ENCODE data around the gene NEBL.

- TF ChIP-seq ZNF384 (IDR thresholded peaks at IDR 0.05; ENCODE audit: low read depth, low read length) (no peak), HMGXB4 (CRISPR knock-in tag; IDR thresholded peaks at IDR 0.05) (no peak), CTCF (IDR thresholded peaks at IDR 0.05 in 2 of 3, conservative IDR thresholded peaks at IDR 0.05 in 1 of 3; ENCODE audit: insufficient read depth in 2 of 3, low read depth in 1 of 3, low read length in 3 of 3) (no peak), CEBPZ (IDR thresholded peaks at IDR 0.05; ENCODE audit: borderline replicate concordance, low read depth, low read length) (no peak), MAFK (IDR thresholded peaks at IDR 0.05; ENCODE audit: low read length) (no peak), NCOR1 (IDR thresholded peaks at IDR 0.05) (no peak), ZNF699 (CRISPR knock-in tag; IDR thresholded peaks at IDR 0.05; ENCODE audit: insufficient replicate concordance) (no peak), SP1 (CRISPR knock-in tag; IDR thresholded peaks at IDR 0.05) (no peak)
Measured at GRCh38 chr10:20744821-20745220, 152.3 kb downstream of the NEBL start.
